GM19438 (cell line): ENCODE results near the gene OR8J1.
"Not testable (repeated sequence)": the region's sequence is repeated elsewhere in the genome, so short reads cannot be mapped to it uniquely, and the experiment has no call there.

Experiments
- ATAC-seq: cut with Tn5 transposase; IDR thresholded peaks from one replicate; pipeline ENCODE4 v1.9.1; 2021; ENCODE audit warnings: low read depth; ENCODE audit not compliant: unreplicated experiment

Gene OR8J1

GRCh38 chr11:56353991-56354390 is at the start of gene OR8J1:
OR8J1 (plus strand) TSS chr11:56354291; CDS start chr11:56360247, 5,956 bp downstream.
- no peak for ATAC-seq

- no peak for ATAC-seq
Observed at GRCh38 chr11:56307836-56308235, 46.3 kb upstream of the OR8J1 start.

DNA sequence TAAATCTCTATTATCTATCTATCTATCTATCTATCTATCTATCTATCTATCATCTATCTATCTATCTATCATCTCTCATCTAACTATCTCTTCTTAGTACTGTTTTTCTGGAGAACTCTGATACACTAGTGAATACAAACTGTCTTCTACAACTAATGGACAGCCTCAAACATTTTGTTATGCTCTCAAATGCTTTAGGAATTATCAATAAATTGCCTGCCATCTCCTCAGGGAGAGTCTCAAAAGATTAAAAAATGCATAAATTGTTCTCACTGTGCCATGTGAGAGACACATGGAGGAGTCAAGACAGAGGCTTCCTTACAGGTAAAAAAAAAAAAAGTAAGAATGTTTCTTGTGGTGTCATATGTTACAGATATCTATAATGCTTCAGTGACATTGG is 39.2 kb upstream of the OR8J1 start, which contains the start of gene OR8K3:
Gene OR8K3, plus strand, starts transcription at position 301 of the 400 bp plus-strand sequence. CDS start 3,163 bp downstream, outside the sequence.
- ATAC-seq = no peak

GRCh38 chr11:56331861-56332491 is 22.1 kb upstream of the OR8J1 start:
- ATAC-seq = no peak

DNA sequence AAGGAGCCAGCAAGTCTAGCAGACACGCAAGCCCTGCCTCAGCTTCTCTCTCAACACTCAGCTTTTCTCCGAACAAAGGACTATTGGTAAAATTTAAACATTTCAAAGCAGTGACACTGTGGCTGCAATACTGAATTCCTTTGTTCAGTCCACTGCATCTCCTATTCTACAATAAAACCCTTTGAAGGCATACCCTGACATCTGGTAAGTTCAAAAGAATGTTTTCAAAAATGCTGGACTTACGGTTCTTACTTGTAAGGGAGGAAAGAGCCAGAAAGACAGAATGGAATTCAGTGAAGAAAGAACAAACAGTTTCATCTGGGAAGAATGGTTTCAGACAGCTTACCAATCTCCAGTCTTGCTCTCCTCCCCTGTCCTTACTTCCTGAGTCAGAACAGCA is 20.9 kb upstream of the OR8J1 start:
- ATAC-seq = no peak

DNA sequence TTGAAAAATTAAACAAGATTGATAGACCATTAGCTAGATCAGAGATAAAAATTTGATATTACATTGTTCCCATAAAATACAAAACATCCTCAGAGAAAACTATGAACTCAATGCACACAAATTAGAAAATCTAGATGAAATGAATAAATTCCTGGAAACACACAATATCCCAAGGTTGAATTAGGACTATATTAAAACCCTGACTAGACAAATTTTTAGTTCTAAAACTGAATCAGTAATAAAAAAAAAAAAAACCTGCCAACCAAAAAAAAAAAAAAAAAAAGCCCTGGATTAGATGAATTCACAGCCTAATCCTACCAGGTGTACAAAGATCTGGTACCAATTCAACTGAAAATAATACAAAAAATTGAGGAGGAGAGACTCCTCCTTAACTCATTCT is 13.8 kb upstream of the OR8J1 start:
- ATAC-seq = no peak

DNA sequence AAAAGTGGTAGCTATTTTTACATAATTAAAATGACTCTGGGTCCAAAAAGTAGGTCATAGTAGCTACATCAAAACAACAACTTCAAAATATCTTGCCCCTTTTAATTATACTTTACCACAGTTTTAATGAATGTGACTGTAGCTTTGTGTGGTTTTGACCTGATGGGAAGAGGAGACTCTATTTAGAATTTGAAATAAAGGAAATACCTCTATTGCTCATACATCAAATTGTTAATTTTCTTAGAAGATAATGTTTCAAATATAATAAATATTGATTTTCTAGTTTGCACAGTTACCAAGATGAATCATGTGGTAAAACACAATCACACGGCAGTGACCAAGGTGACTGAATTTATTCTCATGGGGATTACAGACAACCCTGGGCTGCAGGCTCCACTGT is 8.4 kb upstream of the OR8J1 start, which contains the start of gene OR8K1:
Gene OR8K1, plus strand, starts transcription at position 301 of the 400 bp plus-strand sequence. Its CDS starts 0 bp downstream, at position 301.
- ATAC-seq = no peak

DNA sequence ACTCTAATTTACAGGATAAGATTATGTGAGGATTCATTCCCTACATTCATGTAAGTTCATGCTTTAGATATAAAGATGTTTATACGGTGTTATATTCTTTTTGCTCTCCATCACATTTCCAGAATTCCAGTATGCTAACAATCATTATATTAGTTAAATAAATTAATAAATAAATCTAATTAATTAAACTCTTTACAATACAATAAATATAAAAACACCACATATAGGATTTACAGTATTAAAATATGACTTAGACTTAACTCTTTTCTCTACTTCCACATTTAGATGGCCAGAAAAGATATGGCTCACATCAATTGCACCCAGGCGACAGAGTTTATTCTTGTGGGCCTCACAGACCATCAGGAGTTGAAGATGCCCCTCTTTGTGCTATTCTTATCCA is 21.2 kb downstream of the OR8J1 start, which contains the start of gene OR8U1:
Gene OR8U1, plus strand, starts transcription at position 301 of the 400 bp plus-strand sequence. Its CDS starts 0 bp downstream, at position 301.
- no peak for ATAC-seq

- no peak for ATAC-seq
Observed at GRCh38 chr11:56380120-56380519, 26.0 kb downstream of the OR8J1 start.

DNA sequence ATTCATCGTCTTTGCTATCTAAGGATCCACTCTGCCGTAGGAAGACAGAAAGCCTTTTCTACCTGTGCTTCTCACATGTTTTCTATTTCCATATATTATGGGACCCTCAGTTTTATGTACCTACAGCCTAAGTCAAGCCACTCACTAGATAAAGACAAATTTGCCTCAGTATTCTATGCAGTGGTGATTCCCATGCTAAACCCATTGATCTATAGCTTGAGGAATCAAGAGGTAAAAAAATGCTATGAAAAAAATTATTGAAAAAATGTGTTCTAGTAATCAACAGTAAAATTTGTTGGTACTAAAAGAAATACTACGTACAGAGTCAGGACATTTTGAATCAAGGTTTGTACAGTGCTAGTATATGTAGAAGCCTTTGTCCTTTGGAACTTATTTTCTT is 40.3 kb downstream of the OR8J1 start:
- no peak for ATAC-seq

- ATAC-seq = no peak
Observed at GRCh38 chr11:56396047-56396446, 42.0 kb downstream of the OR8J1 start.

DNA sequence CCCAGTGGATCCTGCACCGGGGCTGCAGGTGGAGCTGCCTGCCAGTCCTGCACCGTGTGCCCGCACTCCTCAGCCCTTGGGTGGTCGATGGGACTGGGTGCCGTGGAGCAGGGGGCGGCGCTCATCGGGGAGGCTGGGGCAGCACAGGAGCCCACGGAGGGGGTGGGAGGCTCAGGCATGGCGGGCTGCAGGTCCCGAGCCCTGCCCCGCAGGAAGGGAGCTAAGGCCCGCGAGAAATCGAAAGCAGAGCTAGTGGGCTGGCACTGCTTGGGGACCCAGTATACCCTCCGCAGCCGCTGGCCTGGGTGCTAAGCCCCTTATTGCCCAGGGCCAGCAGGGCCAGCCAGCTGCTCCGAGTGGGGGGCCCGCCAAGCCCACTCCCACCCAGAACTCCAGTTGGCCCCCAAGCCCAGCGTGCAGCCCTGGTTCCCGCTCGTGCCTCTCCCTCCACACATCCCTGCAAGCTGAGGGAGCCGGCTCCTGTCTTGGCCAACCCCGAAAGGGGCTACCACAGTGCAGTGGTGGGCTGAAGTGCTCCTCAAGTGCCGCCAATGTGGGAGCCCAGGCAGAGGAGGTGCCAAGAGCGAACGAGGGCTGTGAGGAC is 47.9 kb downstream of the OR8J1 start:
- not testable (repeated sequence) for ATAC-seq

GRCh38 chr11:56404393-56404792 is 50.3 kb downstream of the OR8J1 start:
- ATAC-seq = no peak

DNA sequence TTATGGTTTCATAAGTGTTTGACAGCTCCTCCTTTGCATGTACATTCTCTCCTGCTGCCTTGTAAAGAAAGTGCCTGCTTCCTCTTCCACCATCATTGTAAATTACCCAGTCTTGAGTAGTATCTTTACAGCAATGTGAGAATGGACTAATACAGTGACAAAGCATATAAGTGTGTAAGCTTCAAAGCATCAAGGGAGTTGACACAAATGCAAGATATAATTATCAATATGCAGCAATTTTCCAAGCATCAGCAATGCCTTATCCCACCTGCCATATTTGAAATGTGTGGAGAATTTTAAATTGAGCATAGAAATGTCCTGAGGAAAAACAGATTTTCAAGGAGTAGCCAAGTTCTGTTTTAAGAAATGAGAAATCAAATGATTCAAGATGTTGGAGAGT is 56.7 kb downstream of the OR8J1 start:
- ATAC-seq = no peak
